GM13976 (cell line): ENCODE data around the gene KLHL3.

Source experiments
- DNase-seq: peaks from one replicate; pipeline ENCODE4 v3.0.0; 2012; ENCODE audit warnings: low spot score
- in situ Hi-C: fragments of 300-500 bp; cut with MboI; formaldehyde crosslinking; loops from one replicate; pipeline ENCODE4 v1.12.0; 2022; ENCODE audit warnings: low sequenced_read_pairs, mixed read lengths, inconsistent platforms; ENCODE audit not compliant: unreplicated experiment
- TF ChIP-seq, protein P1 (sequence below): IDR thresholded peaks from 2 replicates; pipeline ENCODE4 v1.5.1; 2012; ENCODE audit warnings: borderline replicate concordance, mild to moderate bottlenecking; ENCODE audit not compliant: insufficient read depth; ENCODE audit errors: extremely low read depth, missing control alignments, control extremely low read depth

KLHL3 gene

DNA sequence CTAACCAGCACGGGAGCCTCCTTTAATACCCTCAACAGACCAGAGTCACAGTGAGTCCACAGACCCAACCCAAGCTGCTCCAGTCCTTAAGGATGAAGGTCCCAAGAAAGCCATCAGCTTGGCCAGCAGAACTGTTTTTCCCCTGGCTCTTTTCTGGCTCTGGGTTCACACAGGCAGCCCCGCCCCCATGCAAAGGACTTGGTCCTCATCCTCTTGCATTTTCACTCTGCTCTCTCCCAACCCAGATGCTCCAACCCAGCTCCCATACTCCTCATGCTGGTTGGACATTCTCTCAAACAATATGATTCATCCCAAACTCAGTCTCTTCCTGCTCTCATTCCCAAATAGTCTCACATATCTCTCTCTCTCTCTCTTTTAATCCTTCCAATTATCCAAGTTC lies 162.5 kb downstream of the KLHL3 start:
- no peak for DNase-seq
- TF ChIP-seq, protein P1, sequence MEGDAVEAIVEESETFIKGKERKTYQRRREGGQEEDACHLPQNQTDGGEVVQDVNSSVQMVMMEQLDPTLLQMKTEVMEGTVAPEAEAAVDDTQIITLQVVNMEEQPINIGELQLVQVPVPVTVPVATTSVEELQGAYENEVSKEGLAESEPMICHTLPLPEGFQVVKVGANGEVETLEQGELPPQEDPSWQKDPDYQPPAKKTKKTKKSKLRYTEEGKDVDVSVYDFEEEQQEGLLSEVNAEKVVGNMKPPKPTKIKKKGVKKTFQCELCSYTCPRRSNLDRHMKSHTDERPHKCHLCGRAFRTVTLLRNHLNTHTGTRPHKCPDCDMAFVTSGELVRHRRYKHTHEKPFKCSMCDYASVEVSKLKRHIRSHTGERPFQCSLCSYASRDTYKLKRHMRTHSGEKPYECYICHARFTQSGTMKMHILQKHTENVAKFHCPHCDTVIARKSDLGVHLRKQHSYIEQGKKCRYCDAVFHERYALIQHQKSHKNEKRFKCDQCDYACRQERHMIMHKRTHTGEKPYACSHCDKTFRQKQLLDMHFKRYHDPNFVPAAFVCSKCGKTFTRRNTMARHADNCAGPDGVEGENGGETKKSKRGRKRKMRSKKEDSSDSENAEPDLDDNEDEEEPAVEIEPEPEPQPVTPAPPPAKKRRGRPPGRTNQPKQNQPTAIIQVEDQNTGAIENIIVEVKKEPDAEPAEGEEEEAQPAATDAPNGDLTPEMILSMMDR, result no peak
- in situ Hi-C loops, result no loop called here

DNA sequence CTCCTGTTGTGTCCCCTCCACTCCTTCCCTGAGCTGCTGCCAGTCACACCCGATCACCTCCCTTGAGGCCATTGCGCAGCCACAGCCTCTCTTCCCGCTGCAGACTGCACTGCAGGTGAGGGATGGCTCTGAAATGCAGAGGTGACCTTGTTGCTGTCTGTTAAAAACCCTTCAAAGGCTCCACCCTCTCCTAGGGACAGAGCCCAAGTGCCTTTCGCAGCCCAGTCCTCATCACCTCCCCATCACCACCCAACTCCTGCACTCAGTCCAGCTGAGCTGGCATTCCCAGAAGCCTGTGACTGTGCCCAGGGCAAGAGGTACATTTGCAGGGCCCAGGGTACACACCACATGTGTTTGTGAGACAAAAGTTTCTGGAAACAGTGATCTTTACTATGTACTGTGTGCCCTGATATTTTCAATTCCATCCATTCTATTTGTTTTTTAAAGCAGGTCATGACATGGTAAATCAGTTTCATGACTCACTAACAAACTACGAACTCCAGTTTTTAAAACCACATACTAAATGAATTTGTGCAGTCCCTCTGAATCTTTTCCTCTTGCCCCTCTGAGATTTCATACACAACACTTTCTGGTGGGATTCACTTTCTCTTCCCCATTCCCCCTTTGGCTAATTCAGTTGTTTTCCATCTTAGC lies 163.7 kb downstream of the KLHL3 start:
- in situ Hi-C loops, result no loop called here
- TF ChIP-seq, protein P1, result no peak
- no peak for DNase-seq

DNA sequence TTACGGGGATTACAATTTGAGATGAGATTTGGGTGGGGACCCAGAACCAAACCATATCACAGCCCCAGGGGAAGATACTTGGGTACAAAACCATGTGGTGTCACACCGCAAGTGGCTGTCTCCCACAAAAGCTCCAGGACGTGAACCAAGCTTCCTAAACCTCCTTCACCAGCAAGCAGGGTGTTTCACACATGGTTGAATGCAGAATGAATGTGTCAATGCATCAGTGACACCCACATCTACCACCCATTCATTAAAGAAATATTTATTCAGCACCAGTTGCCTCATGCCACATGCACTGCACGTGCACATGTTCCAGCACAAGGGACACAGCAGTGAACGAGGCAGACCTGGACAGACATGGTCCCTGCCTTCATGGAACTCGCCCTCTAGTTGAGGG lies 165.8 kb downstream of the KLHL3 start:
- TF ChIP-seq, protein P1, result no peak
- in situ Hi-C loops, result no loop called here
- no peak for DNase-seq
